ENCODE measurements around the gene MT1A.

DNA sequence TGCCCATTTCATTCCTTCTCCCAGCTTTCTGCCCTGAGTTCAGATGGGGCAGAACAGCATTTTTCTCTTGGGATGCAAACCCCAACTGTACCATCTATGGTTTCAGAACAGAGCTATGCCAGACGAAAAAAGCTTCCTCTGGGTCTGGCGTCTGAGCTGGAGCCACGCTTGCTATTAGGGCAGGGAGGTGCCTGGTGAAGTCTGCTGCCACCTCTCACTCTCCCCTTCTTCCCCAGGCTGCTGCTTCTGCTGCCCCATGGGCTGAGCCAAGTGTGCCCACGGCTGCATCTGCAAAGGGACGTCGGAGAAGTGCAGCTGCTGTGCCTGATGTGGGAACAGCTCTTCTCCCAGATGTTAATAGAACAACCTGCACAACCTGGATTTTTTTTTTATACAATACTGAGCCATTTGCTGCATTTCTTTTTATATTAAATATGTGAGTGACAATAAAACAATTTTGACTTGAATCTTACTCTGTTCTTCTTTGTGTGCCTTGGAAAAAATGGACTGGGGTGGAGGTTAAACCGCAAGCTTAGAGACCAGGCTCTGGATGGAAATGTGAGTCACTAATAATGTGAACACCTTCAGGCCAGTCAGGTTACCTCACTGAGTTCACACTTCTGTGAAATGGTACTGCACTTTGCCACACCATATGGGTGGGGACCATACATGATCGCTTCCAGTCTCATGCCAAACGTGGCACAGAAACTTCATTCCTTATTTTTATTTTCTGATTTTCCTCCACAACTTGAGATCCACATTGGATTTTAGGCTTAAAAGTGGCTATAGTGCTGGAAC, 1.7 kb upstream of the MT1A start:
- TF ChIP-seq ZNF565 (CRISPR knock-in tag; conservative IDR thresholded peaks at IDR 0.05; ENCODE audit: low read depth) (no peak), ZFP30 (CRISPR knock-in tag; IDR thresholded peaks at IDR 0.05) (no peak)
